PC-9 (cell line): ENCODE measurements around the gene SH3RF2.

ENCODE experiments used
- CTCF ChIP-seq: fragments of 200-600 bp; sonication (generic); conservative IDR thresholded peaks from 2 replicates; pipeline ENCODE4 v1.6.1; 2017; ENCODE audit warnings: mixed run types, antibody characterized with exemption, mild to moderate bottlenecking, moderate library complexity
- EZH2 ChIP-seq: fragments of 200-600 bp; sonication (generic); IDR thresholded peaks from 2 replicates; pipeline ENCODE4 v1.8.0; 2017; ENCODE audit warnings: antibody characterized with exemption, low read depth

GRCh38 chr5:145887976-145888574 is 48.3 kb upstream of the SH3RF2 start:
- no peak for TF ChIP-seq EZH2
- TF ChIP-seq CTCF, result peak; percentile 80
